ENCODE results near the gene GGA1.

- TF ChIP-seq CCAR2 (IDR thresholded peaks at IDR 0.05; ENCODE audit: low read depth, low read length) (no peak), ATF7 (IDR thresholded peaks at IDR 0.05) (no peak), ZNF586 (CRISPR knock-in tag; conservative IDR thresholded peaks at IDR 0.05) (no peak), SREBF1 (IDR thresholded peaks at IDR 0.05; ENCODE audit: borderline replicate concordance, low read depth, low read length) (no peak), E2F4 (CRISPR knock-in tag; IDR thresholded peaks at IDR 0.05; ENCODE audit: low read depth) (no peak), NR2C2 (CRISPR knock-in tag; IDR thresholded peaks at IDR 0.05) (no peak), NR2C2 (tag; IDR thresholded peaks at IDR 0.05) (no peak)
Observed at GRCh38 chr22:37588546-37589215, 20.0 kb upstream of the GGA1 start.

Data from K562 (cell line).